NB4 (cell line): ENCODE data around the gene DLG2.

Experiments
- DNase-seq: peaks from one replicate; pipeline ENCODE4 v3.0.0; 2010; ENCODE audit warnings: low read depth
- H3K4me3 ChIP-seq: one replicate; pipeline ENCODE4 v1.5.1; 2011; ENCODE audit warnings: mild to moderate bottlenecking, low read depth, low read length, moderate library complexity
- CTCF ChIP-seq: IDR thresholded peaks from one replicate; pipeline ENCODE4 v1.5.1; 2012; ENCODE audit warnings: low read depth, low read length
- MYC ChIP-seq: IDR thresholded peaks from 2 replicates; pipeline ENCODE4 v1.6.1; 2011; ENCODE audit warnings: low read depth, low read length
- POLR2A ChIP-seq: IDR thresholded peaks from 2 replicates; pipeline ENCODE4 v1.6.1; 2011; ENCODE audit warnings: mild to moderate bottlenecking; ENCODE audit not compliant: insufficient read length; ENCODE audit errors: extremely low read depth
- TF ChIP-seq, protein P1 (sequence below): IDR thresholded peaks from 2 replicates; pipeline ENCODE4 v1.6.1; 2011; ENCODE audit warnings: low read depth, low read length

DLG2 gene

GRCh38 chr11:83659466-83659865, 1967.7 kb downstream of the DLG2 start:
- no peak for DNase-seq
- TF ChIP-seq CTCF (no peak), POLR2A (no peak), MYC (no peak)
- TF ChIP-seq, protein P1, sequence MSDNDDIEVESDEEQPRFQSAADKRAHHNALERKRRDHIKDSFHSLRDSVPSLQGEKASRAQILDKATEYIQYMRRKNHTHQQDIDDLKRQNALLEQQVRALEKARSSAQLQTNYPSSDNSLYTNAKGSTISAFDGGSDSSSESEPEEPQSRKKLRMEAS = no peak
- no peak overlapping the region for H3K4me3 ChIP-seq

- no peak for TF ChIP-seq MYC
- TF ChIP-seq, protein P1 = no peak
- TF ChIP-seq POLR2A = no peak
- no peak for TF ChIP-seq CTCF
- no peak for DNase-seq
- no peak overlapping the region for H3K4me3 ChIP-seq
These were observed 1970.3 kb downstream of the DLG2 start for GRCh38 chr11:83656796-83657330.

GRCh38 chr11:83655976-83656375, 1971.2 kb downstream of the DLG2 start:
- no peak for TF ChIP-seq POLR2A
- TF ChIP-seq, protein P1 = no peak
- H3K4me3 ChIP-seq = no peak overlapping the region
- DNase-seq = no peak

DNA sequence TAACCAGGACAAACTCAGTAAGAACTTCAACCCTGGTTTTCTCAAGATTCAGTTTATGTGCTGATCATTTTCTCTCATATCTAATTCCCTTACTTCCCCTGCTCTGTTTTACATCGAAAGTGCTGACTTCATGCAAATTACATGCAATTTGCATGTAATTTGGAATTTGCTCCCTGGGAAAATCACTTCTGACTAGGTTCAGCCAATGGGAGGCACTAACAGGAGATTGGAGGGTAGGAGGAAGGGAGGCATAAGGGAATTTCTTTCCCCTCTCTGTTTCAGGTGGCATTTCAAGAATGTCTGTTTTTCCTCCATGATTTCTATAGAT, 1977.7 kb downstream of the DLG2 start:
- DNase-seq = no peak
- no peak overlapping the region for H3K4me3 ChIP-seq
- TF ChIP-seq CTCF = no peak

DNA sequence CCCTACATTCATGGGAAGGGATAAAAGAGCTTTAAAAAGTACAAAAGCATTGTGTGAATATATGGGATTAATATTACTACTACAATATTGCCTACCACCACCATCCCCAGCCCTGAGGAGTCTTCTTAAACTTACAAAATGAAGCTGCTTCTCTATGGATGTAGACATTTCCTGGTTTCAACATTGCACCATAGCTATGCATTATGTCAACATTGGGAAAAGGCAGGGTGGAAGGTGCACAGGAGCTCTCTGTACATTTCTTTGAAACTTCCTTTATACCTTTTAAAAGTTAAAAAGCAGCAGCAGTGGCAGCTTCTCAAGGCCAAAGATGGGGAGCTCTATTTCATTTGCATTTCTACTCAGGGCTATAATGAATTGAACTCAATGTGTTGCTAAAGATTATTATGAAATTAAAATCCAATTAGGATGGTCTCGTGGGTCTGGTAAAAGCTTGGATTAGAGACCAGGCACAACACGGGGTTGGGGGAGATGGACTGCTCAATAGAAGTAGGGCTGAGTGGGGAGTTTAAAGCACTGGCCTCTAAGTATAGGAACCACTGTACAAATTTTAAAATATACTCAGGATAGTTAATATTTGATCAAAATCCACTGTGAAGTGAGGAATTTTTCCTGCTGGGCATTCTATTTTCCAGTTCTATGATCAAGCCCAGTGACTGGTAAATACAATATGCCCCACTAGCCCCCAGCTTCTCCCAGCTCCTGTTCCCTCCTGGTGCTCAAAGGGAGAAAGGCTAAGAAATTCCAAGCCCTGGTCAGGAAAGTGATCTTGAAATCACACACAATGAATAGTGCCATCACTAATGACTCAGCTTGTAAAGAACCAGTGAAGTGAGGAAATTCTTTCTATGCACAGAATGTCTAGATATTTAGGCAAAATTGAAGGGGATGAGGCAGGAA, 1978.3 kb downstream of the DLG2 start:
- no peak overlapping the region for H3K4me3 ChIP-seq
- TF ChIP-seq POLR2A = no peak
- TF ChIP-seq MYC = no peak
- no peak for TF ChIP-seq CTCF
- TF ChIP-seq, protein P1 = no peak
- no peak for DNase-seq

- no peak overlapping the region for H3K4me3 ChIP-seq
- TF ChIP-seq MYC = no peak
- no peak for TF ChIP-seq CTCF
- TF ChIP-seq POLR2A = no peak
- TF ChIP-seq, protein P1 = no peak
- no peak for DNase-seq
These were observed 1981.6 kb downstream of the DLG2 start for GRCh38 chr11:83645561-83645960.
